Stimulated activated CD4-positive, alpha-beta T cell treated with anti-CD3 and anti-CD28 coated beads, Interleukin-12 subunit alpha, Interleukin-12 subunit beta, amount 100 ng/mL, for 48 hours (primary cell): Measurements from ENCODE around the gene SETBP1.
A peak's percentile ranks its signal among the peaks of the same experiment; 100 is the strongest.

ENCODE experiments used
- DNase-seq, 3 donors: peaks; one replicate each; pipeline ENCODE4 v3.0.0-alpha.2; 2020; ENCODE audit warnings: low read depth in 2 of 3, low spot score in 1 of 3

SETBP1 gene

DNA sequence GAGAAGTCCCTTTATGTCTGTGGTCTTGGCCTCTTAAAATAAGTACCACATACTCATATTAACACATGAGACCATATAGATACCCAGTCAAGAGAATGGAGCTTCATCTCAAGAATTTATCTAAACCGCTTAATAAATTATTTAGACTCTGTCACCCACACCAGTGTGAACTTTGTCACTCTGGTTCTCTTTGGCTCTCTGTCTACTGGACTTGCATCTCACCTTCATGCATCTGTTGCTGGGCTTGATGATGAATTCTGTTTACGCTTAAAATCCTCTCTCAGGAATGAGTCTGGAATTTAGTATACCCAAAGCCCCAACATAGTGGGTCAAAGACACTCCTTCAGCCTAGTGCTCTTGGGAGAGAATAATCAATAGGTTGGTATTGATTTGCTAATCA is 73.9 kb downstream of the SETBP1 start:
- no peak for DNase-seq

DNA sequence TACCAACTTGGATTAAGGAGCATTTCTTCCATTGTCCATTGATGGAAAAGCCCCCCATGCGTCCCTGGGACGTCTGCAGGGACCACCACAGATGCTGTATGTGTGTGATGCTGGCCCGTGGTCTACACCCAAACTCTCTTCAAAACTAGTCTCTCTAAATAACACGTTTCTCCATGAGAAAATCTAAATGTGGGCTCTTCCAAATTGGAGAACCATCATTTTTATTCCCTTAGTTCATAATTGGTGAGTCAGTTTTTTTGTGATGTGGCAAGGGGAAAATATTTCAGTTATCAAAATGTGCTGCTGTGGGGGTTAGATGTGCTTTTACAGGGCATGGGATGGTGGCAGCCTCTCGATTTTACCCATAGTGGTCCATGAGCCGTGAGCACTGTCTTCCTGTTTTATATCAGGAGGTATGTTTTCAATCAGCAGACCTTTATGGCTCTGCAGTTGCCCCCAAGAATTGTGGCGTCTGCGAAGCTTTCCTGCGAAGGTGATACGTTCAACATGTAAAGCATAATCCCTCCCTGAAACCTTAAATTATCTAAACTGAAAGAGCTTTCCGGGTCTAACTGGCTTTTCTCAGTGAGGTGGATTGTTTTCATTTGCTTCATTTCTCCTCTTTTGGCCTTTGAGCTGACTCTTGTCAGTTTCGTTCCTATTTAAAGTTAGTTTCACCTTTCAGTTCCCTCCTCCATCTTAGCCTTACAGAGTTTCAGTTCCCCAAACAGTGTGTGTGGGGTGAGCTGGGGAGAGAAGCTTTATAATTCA is 78.4 kb downstream of the SETBP1 start:
- peak; percentile 37 to 62 (median 51) for DNase-seq

DNA sequence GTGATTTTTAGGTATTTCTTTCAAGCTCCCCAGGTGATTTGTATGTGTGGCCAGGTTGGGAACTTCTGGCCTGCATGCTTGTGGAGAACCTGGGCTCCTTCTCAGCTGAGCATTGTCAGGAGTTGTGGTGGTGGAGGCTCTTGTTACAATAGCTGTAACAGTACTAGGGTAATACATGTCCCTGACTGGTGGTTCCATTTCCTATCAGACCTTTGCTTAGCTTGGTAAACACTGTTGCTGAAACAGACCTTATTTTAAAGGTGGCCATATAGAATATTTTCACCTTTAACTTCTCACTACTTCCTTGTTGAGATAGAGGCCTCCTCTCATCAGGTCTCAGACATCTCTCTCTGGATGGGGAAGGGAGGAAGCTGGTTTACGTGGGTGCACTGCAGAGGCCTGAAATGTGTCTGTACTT is 79.2 kb downstream of the SETBP1 start:
- DNase-seq, result peak in 1 of 3 donors; percentile 8

DNA sequence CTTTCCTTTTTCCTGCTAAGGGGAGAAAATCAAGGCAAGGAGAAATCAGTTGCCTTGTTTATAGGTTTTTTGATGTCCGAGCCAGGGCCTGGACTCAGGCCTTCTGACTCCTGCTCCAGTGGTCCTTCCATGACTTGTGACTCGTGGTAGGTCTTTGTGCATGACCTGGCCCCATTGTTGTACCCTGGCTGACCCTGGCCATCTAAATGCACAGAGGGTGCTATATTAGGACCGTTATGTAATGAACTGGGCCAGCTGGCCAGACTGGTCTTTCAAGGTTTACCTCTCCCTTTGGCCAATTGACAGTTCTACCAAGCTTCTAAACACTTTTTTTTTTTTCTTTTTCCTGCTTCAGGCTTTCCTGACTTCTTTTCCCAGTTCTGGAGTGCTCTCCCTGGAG is 81.1 kb downstream of the SETBP1 start:
- DNase-seq, result no peak

DNA sequence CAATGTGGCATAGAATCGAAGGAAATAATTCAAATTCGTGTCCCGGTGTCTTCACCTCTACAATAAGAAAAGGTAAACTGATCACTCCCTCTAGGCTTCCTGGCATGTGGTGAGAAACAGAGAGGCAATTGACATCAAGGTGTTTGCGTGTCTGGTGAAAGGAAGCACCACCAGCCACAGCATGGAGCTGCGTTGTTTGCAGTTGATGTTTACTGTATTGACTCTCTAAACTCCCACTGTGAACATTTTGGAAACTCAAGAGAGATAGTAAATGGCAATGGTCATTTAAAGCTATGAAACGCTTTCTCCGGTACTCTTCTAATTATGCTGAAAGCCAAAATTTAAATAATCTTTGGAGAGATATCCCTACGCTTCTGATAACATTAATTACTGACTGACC is 82.6 kb downstream of the SETBP1 start:
- DNase-seq, result no peak

DNA sequence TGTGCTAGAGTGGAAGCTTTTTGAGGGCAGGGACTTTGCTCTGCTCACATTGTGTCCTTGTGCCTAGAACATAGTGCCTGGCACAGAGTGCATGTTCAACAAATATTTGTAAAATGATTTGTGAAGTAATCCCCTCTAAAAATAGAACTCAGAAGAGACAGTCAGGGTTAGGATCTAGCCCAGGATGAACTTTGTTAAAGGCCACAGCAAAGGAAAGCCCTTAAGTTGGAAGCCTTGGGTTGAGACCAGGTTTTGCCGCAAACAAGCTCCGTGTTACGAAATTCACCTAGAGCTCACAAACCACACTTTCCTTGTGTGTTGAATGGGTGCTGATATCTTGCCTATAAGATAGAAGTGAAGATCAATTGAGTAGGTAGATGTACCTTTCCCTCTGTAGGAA is 84.2 kb downstream of the SETBP1 start:
- no peak for DNase-seq

DNA sequence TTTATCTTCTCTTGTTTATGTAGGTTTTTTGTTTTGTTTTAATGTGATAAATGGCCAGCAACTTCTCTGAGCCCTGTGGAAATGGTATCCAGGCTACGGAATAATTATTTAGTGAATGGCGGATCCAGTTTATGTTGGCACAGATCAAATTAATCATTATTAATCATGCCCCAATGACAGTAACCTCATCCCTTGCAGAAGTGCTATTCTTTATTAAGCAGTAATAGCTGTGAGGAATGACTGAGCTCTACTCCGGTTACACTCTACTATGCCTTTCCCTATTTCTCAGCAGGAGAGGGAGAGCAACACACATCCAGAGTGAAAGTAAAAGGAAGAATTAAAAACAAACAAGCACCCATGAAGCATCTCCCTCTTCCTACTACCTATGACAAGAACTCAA is 84.8 kb downstream of the SETBP1 start:
- DNase-seq, result no peak

DNA sequence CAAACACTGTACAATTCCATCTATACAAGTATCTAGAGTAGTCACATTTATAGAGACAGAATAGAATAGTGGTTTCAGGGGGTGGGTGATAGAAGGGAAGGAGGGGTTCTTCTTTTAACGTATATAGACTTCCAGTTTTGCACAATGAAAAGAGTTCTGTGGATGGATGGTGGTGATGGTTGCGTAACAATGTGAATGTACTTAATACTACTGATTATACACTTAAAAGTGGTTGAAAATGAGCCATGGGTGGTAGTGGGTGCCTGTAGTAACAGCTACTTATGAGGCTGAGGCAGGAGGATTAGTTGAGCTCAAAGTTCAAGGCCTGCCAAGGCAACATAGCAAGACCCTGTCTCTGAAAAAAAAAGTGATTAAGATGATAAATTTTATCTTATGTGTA is 85.8 kb downstream of the SETBP1 start:
- no peak for DNase-seq

DNA sequence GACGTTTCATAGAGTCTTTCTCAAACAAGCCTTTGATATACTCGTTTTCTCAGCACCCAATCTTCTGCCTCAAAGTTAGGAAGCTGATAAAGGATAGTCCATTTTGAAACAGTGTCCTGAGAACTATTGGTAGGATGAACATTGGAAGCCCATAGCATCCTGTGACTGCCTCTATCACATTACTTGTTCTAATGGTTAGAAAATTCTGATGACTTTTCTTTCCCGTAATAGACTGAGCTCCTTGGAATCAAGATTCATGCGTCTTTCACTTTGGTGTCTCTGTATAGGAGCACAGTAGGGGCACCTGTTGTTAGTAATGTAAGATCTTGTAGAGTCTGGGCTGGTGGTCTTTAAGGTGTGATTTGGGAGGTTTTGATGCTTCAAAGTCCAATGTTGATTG is 87.1 kb downstream of the SETBP1 start:
- no peak for DNase-seq

DNA sequence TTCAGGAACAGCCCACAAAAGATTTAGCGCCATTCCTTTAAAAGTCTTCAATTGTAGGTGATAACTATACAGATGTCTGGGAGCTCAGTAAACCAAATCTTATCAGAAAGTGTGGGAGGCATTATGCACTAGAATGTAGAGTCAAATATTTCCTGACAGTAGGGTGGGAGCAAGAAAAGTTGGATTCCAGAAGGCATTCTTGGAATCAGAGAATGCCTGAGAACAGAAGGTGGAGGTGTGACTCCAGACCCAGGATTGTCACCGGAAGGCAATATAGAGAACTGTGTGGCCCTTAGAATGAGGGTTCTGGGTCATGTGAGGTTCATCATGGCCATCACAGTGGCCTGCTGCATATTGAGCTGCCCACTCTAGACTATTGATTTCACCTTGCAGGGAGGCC is 90.0 kb downstream of the SETBP1 start:
- no peak for DNase-seq

DNA sequence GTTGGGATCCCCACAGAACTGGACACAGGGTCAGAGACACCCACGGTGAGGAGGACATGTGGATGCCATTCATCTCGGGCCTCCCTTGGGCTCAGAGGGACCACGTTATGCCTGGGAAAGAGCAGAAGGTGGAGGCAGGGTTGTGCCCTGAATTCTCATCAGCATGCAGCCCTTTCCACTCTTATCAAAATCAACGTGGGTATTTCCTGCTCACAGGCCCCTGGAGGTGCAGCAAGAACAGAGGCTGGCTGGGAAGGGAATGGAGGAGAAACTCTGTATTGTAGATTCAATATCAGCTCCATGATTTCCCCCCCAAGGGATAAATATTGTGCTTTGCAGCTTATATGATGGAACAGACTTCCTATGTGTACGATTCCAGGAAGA is 90.9 kb downstream of the SETBP1 start:
- no peak for DNase-seq

DNA sequence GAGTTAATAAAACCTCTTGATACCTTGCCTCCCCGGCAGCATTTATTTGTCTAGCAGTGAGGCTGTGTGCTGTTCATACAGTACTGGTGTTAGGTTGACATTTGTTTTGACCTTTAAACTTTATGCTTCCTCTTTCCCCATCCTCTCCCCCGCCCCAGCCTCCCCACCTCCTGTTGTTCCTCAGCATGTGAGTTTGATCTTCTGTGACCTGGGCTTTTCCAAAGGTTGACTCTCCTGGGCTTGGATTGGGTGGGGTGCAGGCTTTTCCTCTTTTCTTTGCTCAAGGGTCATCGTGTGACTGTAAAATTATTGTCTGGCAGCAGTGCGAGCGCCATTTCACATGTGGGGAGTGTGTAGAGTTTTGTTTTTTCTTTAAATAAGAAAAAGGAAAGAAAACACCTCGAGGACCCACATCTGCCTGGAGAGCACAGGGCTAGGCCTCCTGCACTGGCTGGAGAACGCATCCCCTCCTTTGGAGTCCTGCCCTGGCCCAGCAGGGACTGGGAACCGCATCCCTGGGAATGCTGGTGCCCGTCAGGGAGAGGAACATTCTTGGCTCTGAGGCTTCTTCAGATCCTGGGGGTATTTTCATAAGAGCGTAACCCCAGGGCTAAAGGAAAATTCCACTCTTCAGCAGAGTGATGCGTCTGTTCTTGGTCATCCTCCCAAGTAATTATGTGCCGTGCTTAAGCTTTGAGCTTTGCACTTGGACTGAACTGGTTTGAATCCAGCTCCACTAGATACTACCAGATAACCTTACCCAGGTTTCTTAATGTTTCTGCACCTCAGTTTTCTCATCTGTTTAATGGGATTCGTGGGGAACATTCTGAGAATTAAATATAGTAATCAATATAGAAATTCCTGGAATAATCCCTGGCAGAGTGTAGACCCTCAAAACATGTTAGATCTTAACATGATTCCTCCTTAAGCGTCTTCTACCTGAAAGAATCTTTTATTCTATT is 91.5 kb downstream of the SETBP1 start:
- no peak for DNase-seq

DNA sequence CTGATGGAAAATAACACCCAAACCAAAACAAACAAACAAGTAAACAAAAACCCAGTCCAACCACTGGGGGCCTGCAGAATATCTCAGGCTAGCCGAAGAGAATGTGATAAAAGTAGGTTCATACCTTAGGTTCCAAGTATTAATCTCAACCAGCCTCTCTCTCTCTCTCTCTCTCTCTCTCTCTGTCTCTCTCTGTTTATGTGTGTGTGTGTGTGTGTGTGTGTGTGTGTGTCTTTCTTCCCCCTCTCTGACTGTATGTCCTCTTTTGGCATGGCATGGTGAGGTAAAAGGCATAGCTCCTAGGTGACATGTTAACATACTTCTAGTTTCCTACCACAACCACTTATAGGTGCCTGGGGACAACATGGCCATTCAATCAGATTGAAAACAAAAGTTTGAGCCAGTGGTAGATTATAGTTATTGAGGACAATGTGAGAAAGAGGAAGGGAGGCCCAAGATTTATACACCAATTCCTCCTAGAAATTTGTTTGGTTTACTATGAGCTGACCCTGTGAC is 93.0 kb downstream of the SETBP1 start:
- no peak for DNase-seq

DNA sequence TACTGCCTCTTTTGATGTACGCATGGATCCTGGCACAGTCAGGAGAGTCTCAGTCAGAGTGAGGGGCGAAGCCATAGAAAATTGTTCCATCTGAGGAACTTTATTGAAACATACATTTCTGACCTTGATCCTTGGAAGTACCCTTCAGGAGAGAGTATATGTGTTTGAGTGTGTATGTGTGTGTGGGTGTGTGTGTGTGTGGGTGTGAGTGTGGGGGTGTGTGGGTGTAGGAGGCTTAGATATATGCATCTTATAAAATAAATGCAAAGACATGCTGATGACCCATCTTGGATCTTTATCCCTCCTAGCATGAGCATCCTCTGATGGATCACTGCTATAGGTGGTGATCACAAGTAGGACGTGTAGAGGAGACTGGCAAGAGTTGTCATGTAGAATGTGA is 93.5 kb downstream of the SETBP1 start:
- no peak for DNase-seq

DNA sequence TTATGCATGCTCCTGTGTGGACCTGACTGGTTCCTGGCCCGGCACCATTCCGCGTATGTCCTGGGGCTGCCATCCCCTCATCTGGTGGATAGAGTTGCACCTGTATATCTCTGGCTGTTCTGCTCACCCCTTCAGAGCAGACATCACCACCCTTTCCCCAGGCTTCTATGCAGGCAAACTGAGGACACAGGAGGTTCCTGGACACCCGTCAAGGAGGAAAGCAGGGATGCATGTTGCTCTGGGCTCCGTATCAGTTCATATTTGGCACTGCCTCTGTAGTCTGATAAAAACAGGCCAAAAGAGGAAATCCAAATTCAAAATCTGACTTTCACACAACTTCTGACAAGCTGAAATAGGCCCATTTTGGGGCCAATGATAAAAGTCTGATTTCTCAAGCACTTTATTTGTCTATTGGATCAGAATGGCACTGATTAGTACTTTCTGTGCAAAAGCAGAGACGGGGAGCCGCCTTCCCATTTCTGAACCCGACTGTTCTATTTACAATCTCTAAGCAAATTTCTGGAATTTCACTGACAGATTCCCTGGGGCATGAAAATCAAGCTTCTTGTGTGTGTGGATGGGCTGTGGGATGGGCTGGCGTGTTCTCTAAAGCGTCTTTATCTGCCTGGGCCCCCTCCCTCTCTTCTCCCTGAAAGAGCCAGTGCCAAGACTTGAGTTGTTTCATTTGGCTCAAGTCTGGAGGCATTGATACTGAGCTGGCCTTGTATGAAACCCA is 96.9 kb downstream of the SETBP1 start:
- DNase-seq, result no peak

DNA sequence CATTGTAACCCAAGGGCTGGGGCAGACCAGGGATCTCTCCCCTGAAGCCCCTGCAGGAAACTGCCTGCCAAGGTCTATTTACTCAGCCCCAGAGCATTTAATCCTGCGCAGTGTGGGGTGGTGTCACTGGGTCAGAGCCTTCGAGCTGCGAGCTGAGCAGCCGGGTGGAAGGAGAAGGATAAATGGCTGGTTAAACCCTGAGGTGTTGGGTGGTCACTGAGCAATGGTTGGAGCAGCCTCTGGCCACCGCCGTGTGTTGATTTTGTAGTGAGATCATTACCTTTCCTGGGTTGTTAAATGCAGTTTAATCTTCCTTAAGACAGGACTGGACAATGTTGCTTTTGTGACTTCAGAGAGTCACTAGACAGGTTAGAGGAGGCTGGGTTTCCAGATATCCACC is 98.1 kb downstream of the SETBP1 start:
- DNase-seq, result no peak

DNA sequence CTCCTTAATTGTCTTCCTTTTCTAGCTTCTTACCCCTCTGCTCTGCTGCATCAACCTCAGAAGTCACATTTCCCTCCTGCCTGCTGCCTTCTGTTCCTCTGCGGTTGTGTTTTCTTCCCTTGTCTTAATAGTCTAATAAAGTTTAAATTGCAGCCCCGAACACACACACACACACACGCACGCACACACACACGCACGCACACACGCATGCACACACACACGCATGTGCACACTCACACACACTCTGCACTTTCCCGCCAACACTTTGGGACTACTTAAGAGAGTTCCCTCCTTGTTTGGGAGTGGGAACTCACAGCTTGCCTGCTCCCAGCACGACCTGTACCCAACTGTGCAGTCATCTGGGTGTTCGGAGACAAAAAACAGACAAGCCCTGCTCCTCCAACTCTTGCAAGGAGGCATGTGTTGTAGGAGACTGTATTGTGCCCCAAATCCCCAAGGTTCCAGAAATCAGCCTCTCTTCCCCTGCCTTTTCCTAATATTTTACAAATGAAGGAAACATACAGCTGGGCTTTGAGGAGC is 99.1 kb downstream of the SETBP1 start:
- no peak for DNase-seq

DNA sequence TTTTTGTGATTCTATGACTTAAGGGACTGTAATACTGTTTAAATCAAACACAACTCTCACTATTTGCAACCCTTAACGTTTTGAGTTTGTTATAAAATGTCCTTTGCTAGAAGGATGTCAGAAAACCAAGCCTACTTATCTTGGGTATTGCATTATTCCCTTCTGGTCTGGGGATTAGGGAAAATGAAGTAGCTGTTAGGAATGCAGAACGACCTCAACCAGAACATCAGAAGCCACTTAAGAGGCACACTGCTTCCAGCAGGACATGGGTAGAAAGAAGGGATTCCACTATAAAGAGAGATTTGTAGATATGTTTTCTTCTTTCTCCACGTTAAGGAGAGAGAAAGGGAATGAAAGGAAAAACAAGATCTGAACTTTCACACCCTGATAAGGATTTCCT is 101.2 kb downstream of the SETBP1 start:
- DNase-seq, result no peak

DNA sequence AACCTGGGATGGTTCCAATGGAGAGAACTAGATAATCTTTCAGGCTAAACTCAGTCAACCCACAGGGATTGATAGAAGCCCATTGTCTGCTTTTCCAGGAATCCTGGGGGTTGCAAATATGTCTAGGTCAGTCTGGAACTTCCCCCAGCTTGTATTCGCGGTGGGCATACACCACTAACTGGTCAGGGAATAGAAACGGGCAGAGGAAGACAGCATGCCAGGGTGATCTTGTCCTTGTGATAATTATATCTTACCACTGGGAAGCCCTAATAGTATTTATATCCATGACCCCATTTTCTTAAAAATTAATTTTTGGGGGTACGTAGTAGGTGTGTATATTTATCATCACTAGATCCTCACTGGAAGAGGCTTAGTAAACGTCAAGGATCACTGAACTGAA is 101.9 kb downstream of the SETBP1 start:
- DNase-seq, result no peak

DNA sequence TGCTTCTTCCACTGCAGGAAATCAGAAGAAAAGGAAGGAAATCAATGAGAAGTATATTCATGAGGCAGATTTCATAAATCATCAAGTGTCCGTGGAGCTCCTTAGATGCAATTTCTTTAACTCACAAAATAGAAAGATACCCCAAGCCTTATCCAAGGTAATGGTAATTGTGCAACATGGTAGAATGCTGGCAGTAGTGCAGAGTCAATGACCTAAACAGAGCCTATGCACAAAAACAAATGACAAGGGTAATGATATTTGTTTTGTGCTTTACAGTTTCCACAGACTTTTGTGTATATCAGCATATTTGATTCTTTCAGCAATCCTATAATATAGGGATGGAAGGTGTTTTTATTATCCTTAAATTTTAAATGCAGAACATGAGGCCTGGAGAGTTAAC is 102.7 kb downstream of the SETBP1 start:
- no peak for DNase-seq

DNA sequence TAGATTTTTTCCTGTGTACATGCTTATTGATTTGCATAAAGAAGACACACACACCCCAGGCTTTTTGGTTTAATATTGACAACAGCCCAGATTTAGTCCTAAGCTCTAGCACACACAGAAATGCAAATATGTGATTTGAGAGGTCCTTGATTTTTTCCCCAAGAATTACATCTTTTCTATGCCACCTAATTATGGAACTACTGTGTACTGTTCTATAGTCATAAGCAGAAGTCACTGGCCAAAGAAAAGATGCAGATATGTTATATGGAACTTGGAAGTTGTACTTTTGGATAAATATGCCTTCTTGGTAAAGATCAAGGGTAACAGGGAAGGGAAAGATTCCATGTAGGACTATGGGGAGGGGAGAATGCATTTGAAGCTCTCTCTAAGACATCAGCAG is 105.6 kb downstream of the SETBP1 start:
- DNase-seq, result no peak
